ENCODE data around the gene CYP21A2.
"Not testable (repeated sequence)": the region's sequence is repeated elsewhere in the genome, so short reads cannot be mapped to it uniquely, and the experiment has no call there.

- TF ChIP-seq, protein P1, sequence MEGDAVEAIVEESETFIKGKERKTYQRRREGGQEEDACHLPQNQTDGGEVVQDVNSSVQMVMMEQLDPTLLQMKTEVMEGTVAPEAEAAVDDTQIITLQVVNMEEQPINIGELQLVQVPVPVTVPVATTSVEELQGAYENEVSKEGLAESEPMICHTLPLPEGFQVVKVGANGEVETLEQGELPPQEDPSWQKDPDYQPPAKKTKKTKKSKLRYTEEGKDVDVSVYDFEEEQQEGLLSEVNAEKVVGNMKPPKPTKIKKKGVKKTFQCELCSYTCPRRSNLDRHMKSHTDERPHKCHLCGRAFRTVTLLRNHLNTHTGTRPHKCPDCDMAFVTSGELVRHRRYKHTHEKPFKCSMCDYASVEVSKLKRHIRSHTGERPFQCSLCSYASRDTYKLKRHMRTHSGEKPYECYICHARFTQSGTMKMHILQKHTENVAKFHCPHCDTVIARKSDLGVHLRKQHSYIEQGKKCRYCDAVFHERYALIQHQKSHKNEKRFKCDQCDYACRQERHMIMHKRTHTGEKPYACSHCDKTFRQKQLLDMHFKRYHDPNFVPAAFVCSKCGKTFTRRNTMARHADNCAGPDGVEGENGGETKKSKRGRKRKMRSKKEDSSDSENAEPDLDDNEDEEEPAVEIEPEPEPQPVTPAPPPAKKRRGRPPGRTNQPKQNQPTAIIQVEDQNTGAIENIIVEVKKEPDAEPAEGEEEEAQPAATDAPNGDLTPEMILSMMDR (conservative IDR thresholded peaks at IDR 0.05 in 1 of 2, IDR thresholded peaks at IDR 0.05 in 1 of 2; ENCODE audit: extremely low read depth in 1 of 2, insufficient read depth in 1 of 2, low read depth in 1 of 2, low read length in 2 of 2): not testable (repeated sequence)
- not testable (repeated sequence) for TF ChIP-seq EZH2 (IDR thresholded peaks at IDR 0.05; ENCODE audit: borderline replicate concordance, low read length)
Measured at GRCh38 chr6:32010856-32011530, 27.2 kb upstream of the CYP21A2 start.

Data from mammary epithelial cell (primary cell).